CD4-positive, alpha-beta memory T cell (primary cell): Measurements from ENCODE around the gene ACTN2. TPM values are rescaled to one million over a fixed set of nuclear protein-coding genes. Genes with fewer than 3 reads are reported as not detected.

ENCODE experiments used
- CTCF ChIA-PET: fragments of 350-600 bp; sonication (Branson Sonifier 250); formaldehyde crosslinking; loops from one replicate; lab custom pipeline; 2021; ENCODE audit warnings: inconsistent platforms; ENCODE audit not compliant: partially characterized antibody; lab: Charles Lee
- POLR2A ChIA-PET: fragments of 350-600 bp; sonication (Branson Sonifier 250); formaldehyde crosslinking; loops from one replicate; lab custom pipeline; 2021; ENCODE audit not compliant: partially characterized antibody; lab: Charles Lee
- DNase-seq, 5 donors: peaks; one replicate each; pipeline versions ENCODE4 v3.0.0 to v3.0.0-alpha.2; 2020 to 2022; ENCODE audit warnings: mixed read lengths in 1 of 5
- H3K27ac ChIP-seq: one replicate; pipeline ENCODE4 v1.7.0; 2013; ENCODE audit warnings: low read depth, low read length
- H3K27me3 ChIP-seq: 2 replicates; pipeline ENCODE4 v1.7.0; 2013; ENCODE audit warnings: mild to moderate bottlenecking, low read length, moderate library complexity; ENCODE audit not compliant: insufficient read depth
- H3K36me3 ChIP-seq: 2 replicates; pipeline ENCODE4 v1.7.0; 2013; ENCODE audit warnings: mild to moderate bottlenecking, low read length, moderate library complexity; ENCODE audit not compliant: insufficient read depth
- H3K4me1 ChIP-seq: 2 replicates; pipeline ENCODE4 v1.7.0; 2013; ENCODE audit warnings: mild to moderate bottlenecking, low read length, moderate library complexity; ENCODE audit not compliant: insufficient read depth
- H3K4me3 ChIP-seq, 2 donors: one replicate each; pipeline ENCODE4 v1.7.0; 2013; ENCODE audit warnings: low read length in 2 of 2, mild to moderate bottlenecking in 1 of 2
- H3K9me3 ChIP-seq, 2 donors: one replicate each; pipeline ENCODE4 v1.7.0; 2013; ENCODE audit warnings: low read length in 2 of 2, control low read depth in 1 of 2; ENCODE audit not compliant: control insufficient read depth in 1 of 2
- H3K27ac Mint-ChIP-seq, 7 donors: one replicate each; pipeline ENCODE4 v1.8.0; 2020 to 2021; ENCODE audit warnings: mixed read lengths in 7 of 7, mild to moderate bottlenecking in 6 of 7, inconsistent platforms in 3 of 7, moderate library complexity in 3 of 7
- H3K27me3 Mint-ChIP-seq, 2 donors: one replicate each; pipeline ENCODE4 v1.8.0; 2020 to 2021; ENCODE audit warnings: mixed read lengths in 2 of 2
- H3K36me3 Mint-ChIP-seq, 2 donors: one replicate each; pipeline ENCODE4 v1.8.0; 2020 to 2021; ENCODE audit warnings: mixed read lengths in 2 of 2, inconsistent platforms in 1 of 2, mild to moderate bottlenecking in 1 of 2
- H3K4me1 Mint-ChIP-seq, 4 donors: one replicate each; pipeline ENCODE4 v1.8.0; 2020 to 2021; ENCODE audit warnings: mixed read lengths in 4 of 4, mild to moderate bottlenecking in 1 of 4
- H3K4me3 Mint-ChIP-seq, 8 donors: one replicate each; pipeline ENCODE4 v1.8.0; 2020 to 2021; ENCODE audit warnings: mixed read lengths in 8 of 8, mild to moderate bottlenecking in 7 of 8, moderate library complexity in 6 of 8, inconsistent platforms in 3 of 8
- H3K9me3 Mint-ChIP-seq, 8 donors: one replicate each; pipeline ENCODE4 v1.8.0; 2020 to 2021; ENCODE audit warnings: mixed read lengths in 8 of 8, mild to moderate bottlenecking in 5 of 8, inconsistent platforms in 3 of 8, moderate library complexity in 1 of 8
- intact Hi-C: fragments of 100-400 bp; cut with micrococcal nuclease; formaldehyde crosslinking; loops from one replicate; pipeline ENCODE4 v1.15.1; 2023
- polyA plus RNA-seq, 2 donors: library from polyadenylated mRNA; unstranded; fragments of 300-500 nt; fragmentation: Illumina TruSeq; gene quantifications; one replicate each; pipeline ENCODE4 v1.2.3, GENCODE V29; 2021
- total RNA-seq, 2 experiments: library from RNA; stranded (reverse); gene quantifications; one replicate each; pipeline ENCODE4 v1.2.3, GENCODE V29; 2021

Gene ACTN2
- total and polyA plus RNA-seq, 4 experiments from 2014 or later = not detected

- Mint-ChIP-seq H3K4me3 (no peak overlapping the region), H3K36me3 (no peaks in the 10 kb centered on the region), H3K27me3 (no peaks in the 10 kb centered on the region), H3K9me3 (peaks cover 0 to under 1% (median 0%) of the 10 kb centered on the region in 8 donors), H3K27ac (no peak overlapping the region), H3K4me1 (peaks cover 0 to 2% (median under 1%) of the 10 kb centered on the region in 4 donors)
- Histone ChIP-seq H3K27me3 (no peaks in the 10 kb centered on the region), H3K4me1 (no peaks in the 10 kb centered on the region), H3K27ac (no peak overlapping the region), H3K36me3 (no peaks in the 10 kb centered on the region), H3K9me3 (no peaks in the 10 kb centered on the region), H3K4me3 (no peak overlapping the region)
- POLR2A ChIA-PET = no interaction called here
- intact Hi-C loops = loop anchor here (10.0 kb wide), 1 partner anchor 653 kb away; no protein-coding TSS in a partner anchor
- DNase-seq = no peak
- CTCF ChIA-PET = interaction anchor here (1.4 to 3.0 kb wide), 2 partner anchors 112 to 803 kb away, joined by 3 to 16 read pairs; no protein-coding TSS in a partner anchor
Measured at GRCh38 chr1:236757640-236758039, 71.3 kb downstream of the ACTN2 start.

DNA sequence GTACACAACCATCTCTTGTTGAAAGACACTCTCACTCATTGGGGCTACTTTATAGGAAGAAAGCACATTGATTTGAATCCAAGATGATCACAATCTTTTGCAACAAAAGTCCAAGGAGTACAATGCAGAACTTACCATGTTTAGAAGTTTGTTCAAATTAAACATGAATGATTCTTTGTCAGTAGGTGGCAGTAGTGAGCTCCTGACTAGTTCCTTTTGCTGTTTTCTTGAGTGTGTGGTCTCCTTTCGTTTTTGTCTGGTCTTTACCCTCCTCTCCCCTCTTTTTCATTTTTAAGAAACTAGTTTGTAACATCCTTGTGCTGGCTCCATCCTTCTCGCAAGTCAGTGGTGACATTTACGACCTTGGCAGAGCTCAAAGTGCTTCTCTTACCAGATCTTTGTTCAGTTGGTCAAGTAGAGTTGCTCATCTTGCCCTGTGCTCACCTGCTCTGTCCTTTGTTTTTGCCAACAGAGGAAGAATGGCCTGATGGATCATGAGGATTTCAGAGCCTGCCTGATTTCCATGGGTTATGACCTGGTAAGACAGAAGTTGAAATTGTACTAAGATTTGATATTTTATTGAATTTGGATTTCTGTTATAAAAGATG is 73.1 kb downstream of the ACTN2 start:
- H3K27ac ChIP-seq = no peak overlapping the region
- Mint-ChIP-seq H3K9me3 (peaks cover 0 to 1% (median 0%) of the 10 kb centered on the region in 8 donors), H3K36me3 (no peaks in the 10 kb centered on the region), H3K27me3 (no peaks in the 10 kb centered on the region), H3K4me3 (peak overlapping the region in 5 of 8 donors; percentile 2 to 56 (median 44)), H3K27ac (no peak overlapping the region), H3K4me1 (peaks cover 0 to 2% (median under 1%) of the 10 kb centered on the region in 4 donors)
- H3K36me3 ChIP-seq = no peaks in the 10 kb centered on the region
- H3K27me3 ChIP-seq = no peaks in the 10 kb centered on the region
- ChIA-PET CTCF (interaction anchor here (1.0 to 3.0 kb wide), 24 partner anchors 9 to 1317 kb away, joined by 3 to 16 read pairs (median 4); partner anchors contain the start of gene MTR), POLR2A (interaction anchor here (1.1 kb wide), 1 partner anchor 36 kb away, joined by 3 read pairs; the partner anchor contains the start of gene MTR)
- H3K4me3 ChIP-seq = no peak overlapping the region
- DNase-seq = peak in 4 of 5 donors; percentile 19 to 40 (median 32)
- no peaks in the 10 kb centered on the region for H3K4me1 ChIP-seq
- no peaks in the 10 kb centered on the region for H3K9me3 ChIP-seq
- intact Hi-C loops = loop anchor here (1.0 to 10.0 kb wide), 2 partner anchors 110 to 655 kb away; no protein-coding TSS in a partner anchor

- peaks cover 0 to 1% (median 0%) of the 10 kb centered on the region in 8 donors for H3K9me3 Mint-ChIP-seq
Measured at GRCh38 chr1:236760480-236760879, 74.2 kb downstream of the ACTN2 start.

DNA sequence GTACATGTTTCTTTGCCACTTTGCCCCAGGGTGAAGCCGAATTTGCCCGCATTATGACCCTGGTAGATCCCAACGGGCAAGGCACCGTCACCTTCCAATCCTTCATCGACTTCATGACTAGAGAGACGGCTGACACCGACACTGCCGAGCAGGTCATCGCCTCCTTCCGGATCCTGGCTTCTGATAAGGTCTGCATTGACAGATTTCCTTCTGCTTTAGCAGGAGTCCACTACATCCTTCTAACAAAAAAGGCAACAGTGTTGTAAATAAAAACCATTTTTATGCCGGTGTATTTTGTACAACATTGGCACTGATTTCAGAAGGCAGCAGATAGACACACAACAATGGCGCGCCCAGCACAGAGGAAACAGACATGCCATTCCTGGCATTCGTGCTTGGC is 74.7 kb downstream of the ACTN2 start:
- no peak overlapping the region for H3K27ac ChIP-seq
- no peaks in the 10 kb centered on the region for H3K36me3 ChIP-seq
- no peaks in the 10 kb centered on the region for H3K36me3 Mint-ChIP-seq
- intact Hi-C loops = no loop called here
- no peak overlapping the region for H3K4me3 ChIP-seq
- no peak for DNase-seq
- H3K27me3 Mint-ChIP-seq = peaks cover 4 to 5% of the 10 kb centered on the region in 2 donors
- H3K4me1 Mint-ChIP-seq = peaks cover 0 to 2% (median under 1%) of the 10 kb centered on the region in 4 donors
- H3K4me3 Mint-ChIP-seq = no peak overlapping the region
- no peak overlapping the region for H3K27ac Mint-ChIP-seq
- no peaks in the 10 kb centered on the region for H3K9me3 ChIP-seq
- CTCF ChIA-PET = interaction anchor here (0.6 to 2.0 kb wide), 3 partner anchors 55 to 108 kb away, joined by 3 to 9 read pairs (median 3); no protein-coding TSS in a partner anchor
- POLR2A ChIA-PET = no interaction called here
- no peaks in the 10 kb centered on the region for H3K27me3 ChIP-seq
- peaks cover 0 to 1% (median 0%) of the 10 kb centered on the region in 8 donors for H3K9me3 Mint-ChIP-seq
- no peaks in the 10 kb centered on the region for H3K4me1 ChIP-seq

More at GRCh38 chr1:236760480-236760879, 74.2 kb downstream of the ACTN2 start:
- H3K36me3 Mint-ChIP-seq = no peaks in the 10 kb centered on the region
- Histone ChIP-seq H3K27me3 (no peaks in the 10 kb centered on the region), H3K36me3 (no peaks in the 10 kb centered on the region), H3K4me3 (no peak overlapping the region), H3K27ac (no peak overlapping the region), H3K4me1 (no peaks in the 10 kb centered on the region), H3K9me3 (no peaks in the 10 kb centered on the region)
- peaks cover 0 to 2% (median under 1%) of the 10 kb centered on the region in 4 donors for H3K4me1 Mint-ChIP-seq
- no peak for DNase-seq
- no peak overlapping the region for H3K4me3 Mint-ChIP-seq
- H3K27me3 Mint-ChIP-seq = peaks cover 0 to 2% of the 10 kb centered on the region in 2 donors
- H3K27ac Mint-ChIP-seq = no peak overlapping the region
- ChIA-PET POLR2A (no interaction called here), CTCF (interaction anchor here (0.6 to 3.0 kb wide), 12 partner anchors 8 to 801 kb away, joined by 3 to 16 read pairs (median 6); partner anchors contain the start of gene MTR)
- intact Hi-C loops = no loop called here

GRCh38 chr1:236761397-236762132 is 75.3 kb downstream of the ACTN2 start:
- Histone ChIP-seq H3K4me3 (no peak overlapping the region), H3K36me3 (no peaks in the 10 kb centered on the region), H3K27ac (no peak overlapping the region), H3K27me3 (no peaks in the 10 kb centered on the region), H3K4me1 (no peaks in the 10 kb centered on the region), H3K9me3 (no peaks in the 10 kb centered on the region)
- intact Hi-C loops = no loop called here
- Mint-ChIP-seq H3K36me3 (no peaks in the 10 kb centered on the region), H3K27me3 (peaks cover 4 to 5% of the 10 kb centered on the region in 2 donors), H3K4me1 (peaks cover 0 to 2% (median under 1%) of the 10 kb centered on the region in 4 donors), H3K9me3 (peaks cover 0 to 1% (median 0%) of the 10 kb centered on the region in 8 donors), H3K27ac (no peak overlapping the region), H3K4me3 (no peak overlapping the region)
- no peak for DNase-seq
- CTCF ChIA-PET = no interaction called here
- POLR2A ChIA-PET = no interaction called here

DNA sequence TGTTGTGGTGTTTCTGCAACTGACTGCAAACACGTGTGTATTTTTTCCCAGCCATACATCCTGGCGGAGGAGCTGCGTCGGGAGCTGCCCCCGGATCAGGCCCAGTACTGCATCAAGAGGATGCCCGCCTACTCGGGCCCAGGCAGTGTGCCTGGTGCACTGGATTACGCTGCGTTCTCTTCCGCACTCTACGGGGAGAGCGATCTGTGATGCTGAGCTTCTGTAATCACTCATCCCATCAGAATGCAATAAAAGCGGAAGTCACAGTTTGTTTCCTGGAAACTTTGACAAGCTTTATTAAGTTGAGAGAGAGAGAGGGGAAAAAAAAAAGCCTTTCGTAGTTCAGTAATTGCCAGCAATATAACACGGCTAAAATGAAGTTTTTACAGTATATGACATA is 76.1 kb downstream of the ACTN2 start:
- intact Hi-C loops = no loop called here
- DNase-seq = no peak
- H3K4me3 Mint-ChIP-seq = no peak overlapping the region
- peaks cover 4 to 5% of the 10 kb centered on the region in 2 donors for H3K27me3 Mint-ChIP-seq
- Histone ChIP-seq H3K4me3 (no peak overlapping the region), H3K27ac (no peak overlapping the region), H3K9me3 (no peaks in the 10 kb centered on the region), H3K27me3 (no peaks in the 10 kb centered on the region), H3K36me3 (no peaks in the 10 kb centered on the region), H3K4me1 (no peaks in the 10 kb centered on the region)
- H3K4me1 Mint-ChIP-seq = peaks cover 0 to 2% (median under 1%) of the 10 kb centered on the region in 4 donors
- H3K36me3 Mint-ChIP-seq = no peaks in the 10 kb centered on the region
- ChIA-PET CTCF (no interaction called here), POLR2A (no interaction called here)
- H3K27ac Mint-ChIP-seq = no peak overlapping the region
- H3K9me3 Mint-ChIP-seq = peaks cover 0 to 1% (median 0%) of the 10 kb centered on the region in 8 donors

- no peaks in the 10 kb centered on the region for H3K4me1 ChIP-seq
- ChIA-PET POLR2A (no interaction called here), CTCF (no interaction called here)
- Mint-ChIP-seq H3K4me3 (no peak overlapping the region), H3K4me1 (no peaks in the 10 kb centered on the region), H3K9me3 (peaks cover 0 to 1% (median 0%) of the 10 kb centered on the region in 8 donors), H3K36me3 (no peaks in the 10 kb centered on the region), H3K27me3 (peaks cover 14 to 20% of the 10 kb centered on the region in 2 donors), H3K27ac (no peak overlapping the region)
- intact Hi-C loops = no loop called here
- DNase-seq = no peak
- H3K27ac ChIP-seq = no peak overlapping the region
- H3K4me3 ChIP-seq = no peak overlapping the region
- no peaks in the 10 kb centered on the region for H3K9me3 ChIP-seq
- H3K36me3 ChIP-seq = no peaks in the 10 kb centered on the region
- H3K27me3 ChIP-seq = no peaks in the 10 kb centered on the region
Measured at GRCh38 chr1:236765831-236766230, 79.5 kb downstream of the ACTN2 start.
